ENCODE data around the gene COL28A1. TPM values are rescaled to one million over a fixed set of nuclear protein-coding genes. Genes with fewer than 3 reads are reported as not detected.

The COL28A1 gene
- total RNA-seq, 5 donors from 2014 or later (not counting 1 experiment from before 2014, with no cell fraction given) = 0.09 to 0.23 (median 0.19) TPM; not detected in 1

- H3K9me3 Mint-ChIP-seq = no peaks in the 10 kb centered on the region
- no peaks in the 10 kb centered on the region for H3K36me3 ChIP-seq (ENCODE audit: control insufficient read depth in 2 of 2, extremely low read depth in 1 of 2, insufficient read depth in 1 of 2, low read length in 1 of 2)
- no peak overlapping the region for H3K27ac Mint-ChIP-seq
- no peaks in the 10 kb centered on the region for H3K27me3 ChIP-seq (replicated peaks in 1 of 2; ENCODE audit: control insufficient read depth in 2 of 2, extremely low read depth in 1 of 2, insufficient read depth in 2 of 2, low read length in 1 of 2)
- H3K4me3 Mint-ChIP-seq = no peak overlapping the region
- H3K4me3 ChIP-seq (ENCODE audit: control insufficient read depth in 1 of 2, extremely low read depth in 1 of 2, low read length in 1 of 2) = no peak overlapping the region
- H3K27me3 Mint-ChIP-seq = peaks cover 0 to 3% of the 10 kb centered on the region in 2 donors
- H3K4me1 Mint-ChIP-seq = no peaks in the 10 kb centered on the region
- DNase-seq (no peak), ATAC-seq (replicated peaks in 1 of 4) (no peak)
- H3K27ac ChIP-seq (ENCODE audit: low read length) = no peak overlapping the region
- H3K4me1 ChIP-seq (ENCODE audit: control insufficient read depth in 1 of 2, extremely low read depth in 1 of 2, insufficient read depth in 2 of 2, low read length in 2 of 2) = no peaks in the 10 kb centered on the region
- H3K36me3 Mint-ChIP-seq = no peaks in the 10 kb centered on the region
- POLR2A ChIA-PET = interaction anchor here in 1 of 2 donors (0.6 kb wide), 1 partner anchor 306 kb away, joined by 3 read pairs; no protein-coding TSS in a partner anchor
- CTCF ChIA-PET = interaction anchor here in 1 of 2 donors (0.5 kb wide), 1 partner anchor 158 kb away, joined by 3 read pairs; no protein-coding TSS in a partner anchor
- no peaks in the 10 kb centered on the region for H3K9me3 ChIP-seq
- 94% methylated on average over 2 of the region's 4 CpGs for WGBS (ENCODE audit: insufficient coverage)
These were observed 22.6 kb downstream of the COL28A1 start for GRCh38 chr7:7512861-7513597.

- Histone ChIP-seq H3K27ac (ENCODE audit: low read length) (no peak overlapping the region), H3K4me3 (ENCODE audit: control insufficient read depth in 1 of 2, extremely low read depth in 1 of 2, low read length in 1 of 2) (no peak overlapping the region), H3K4me1 (ENCODE audit: control insufficient read depth in 1 of 2, extremely low read depth in 1 of 2, insufficient read depth in 2 of 2, low read length in 2 of 2) (no peaks in the 10 kb centered on the region), H3K27me3 (replicated peaks in 1 of 2; ENCODE audit: control insufficient read depth in 2 of 2, extremely low read depth in 1 of 2, insufficient read depth in 2 of 2, low read length in 1 of 2) (no peaks in the 10 kb centered on the region), H3K36me3 (ENCODE audit: control insufficient read depth in 2 of 2, extremely low read depth in 1 of 2, insufficient read depth in 1 of 2, low read length in 1 of 2) (no peaks in the 10 kb centered on the region), H3K9me3 (no peaks in the 10 kb centered on the region)
- ChIA-PET CTCF (no interaction called here), POLR2A (no interaction called here)
- Mint-ChIP-seq H3K4me3 (no peak overlapping the region), H3K4me1 (no peaks in the 10 kb centered on the region), H3K27me3 (peaks cover 0 to 2% of the 10 kb centered on the region in 2 donors), H3K27ac (no peak overlapping the region), H3K9me3 (no peaks in the 10 kb centered on the region), H3K36me3 (no peaks in the 10 kb centered on the region)
- ATAC-seq (replicated peaks in 1 of 4) (no peak), DNase-seq (no peak)
- no CpG with 5 or more reads among the region's 3 CpGs for WGBS (ENCODE audit: insufficient coverage)
These were observed 24.9 kb downstream of the COL28A1 start for GRCh38 chr7:7510794-7511193.

- WGBS (ENCODE audit: insufficient coverage) = 100% methylated on average over 1 of the region's 6 CpGs
- no peaks in the 10 kb centered on the region for H3K9me3 ChIP-seq
- DNase-seq (no peak), ATAC-seq (replicated peaks in 1 of 4) (no peak)
- Mint-ChIP-seq H3K4me1 (no peaks in the 10 kb centered on the region), H3K27ac (no peak overlapping the region), H3K9me3 (no peaks in the 10 kb centered on the region), H3K36me3 (no peaks in the 10 kb centered on the region), H3K4me3 (no peak overlapping the region), H3K27me3 (no peaks in the 10 kb centered on the region)
- H3K27me3 ChIP-seq (replicated peaks in 1 of 2; ENCODE audit: control insufficient read depth in 2 of 2, extremely low read depth in 1 of 2, insufficient read depth in 2 of 2, low read length in 1 of 2) = no peaks in the 10 kb centered on the region
- CTCF ChIA-PET = no interaction called here
- no peak overlapping the region for H3K4me3 ChIP-seq (ENCODE audit: control insufficient read depth in 1 of 2, extremely low read depth in 1 of 2, low read length in 1 of 2)
- POLR2A ChIA-PET = no interaction called here
- no peaks in the 10 kb centered on the region for H3K4me1 ChIP-seq (ENCODE audit: control insufficient read depth in 1 of 2, extremely low read depth in 1 of 2, insufficient read depth in 2 of 2, low read length in 2 of 2)
- no peak overlapping the region for H3K27ac ChIP-seq (ENCODE audit: low read length)
- no peaks in the 10 kb centered on the region for H3K36me3 ChIP-seq (ENCODE audit: control insufficient read depth in 2 of 2, extremely low read depth in 1 of 2, insufficient read depth in 1 of 2, low read length in 1 of 2)
These were observed 29.8 kb downstream of the COL28A1 start for GRCh38 chr7:7505915-7506314.

GRCh38 chr7:7504910-7505704 is 30.6 kb downstream of the COL28A1 start:
- Histone ChIP-seq H3K36me3 (ENCODE audit: control insufficient read depth in 2 of 2, extremely low read depth in 1 of 2, insufficient read depth in 1 of 2, low read length in 1 of 2) (no peaks in the 10 kb centered on the region), H3K27ac (ENCODE audit: low read length) (no peak overlapping the region), H3K27me3 (replicated peaks in 1 of 2; ENCODE audit: control insufficient read depth in 2 of 2, extremely low read depth in 1 of 2, insufficient read depth in 2 of 2, low read length in 1 of 2) (no peaks in the 10 kb centered on the region), H3K4me1 (ENCODE audit: control insufficient read depth in 1 of 2, extremely low read depth in 1 of 2, insufficient read depth in 2 of 2, low read length in 2 of 2) (no peaks in the 10 kb centered on the region), H3K4me3 (ENCODE audit: control insufficient read depth in 1 of 2, extremely low read depth in 1 of 2, low read length in 1 of 2) (no peak overlapping the region), H3K9me3 (no peaks in the 10 kb centered on the region)
- Mint-ChIP-seq H3K36me3 (no peaks in the 10 kb centered on the region), H3K4me3 (no peak overlapping the region), H3K27ac (no peak overlapping the region), H3K27me3 (no peaks in the 10 kb centered on the region), H3K9me3 (no peaks in the 10 kb centered on the region), H3K4me1 (no peaks in the 10 kb centered on the region)
- ChIA-PET POLR2A (no interaction called here), CTCF (no interaction called here)
- WGBS (ENCODE audit: insufficient coverage) = no CpG with 5 or more reads among the region's 3 CpGs
- no peak for ATAC-seq (replicated peaks in 1 of 4)
- no peak for DNase-seq

GRCh38 chr7:7499892-7500291 is 35.8 kb downstream of the COL28A1 start:
- no peak overlapping the region for H3K4me3 ChIP-seq (ENCODE audit: control insufficient read depth in 1 of 2, extremely low read depth in 1 of 2, low read length in 1 of 2)
- H3K4me1 ChIP-seq (ENCODE audit: control insufficient read depth in 1 of 2, extremely low read depth in 1 of 2, insufficient read depth in 2 of 2, low read length in 2 of 2) = no peaks in the 10 kb centered on the region
- no peaks in the 10 kb centered on the region for H3K27me3 Mint-ChIP-seq
- no peak overlapping the region for H3K27ac Mint-ChIP-seq
- no peak overlapping the region for H3K27ac ChIP-seq (ENCODE audit: low read length)
- H3K9me3 Mint-ChIP-seq = no peaks in the 10 kb centered on the region
- ATAC-seq (replicated peaks in 1 of 4) = no peak
- H3K36me3 ChIP-seq (ENCODE audit: control insufficient read depth in 2 of 2, extremely low read depth in 1 of 2, insufficient read depth in 1 of 2, low read length in 1 of 2) = no peaks in the 10 kb centered on the region
- ChIA-PET CTCF (no interaction called here), POLR2A (no interaction called here)
- H3K4me1 Mint-ChIP-seq = no peaks in the 10 kb centered on the region
- H3K9me3 ChIP-seq = no peaks in the 10 kb centered on the region
- no peak for DNase-seq
- no CpG with 5 or more reads among the region's 2 CpGs for WGBS (ENCODE audit: insufficient coverage)
- no peak overlapping the region for H3K4me3 Mint-ChIP-seq
- H3K27me3 ChIP-seq (replicated peaks in 1 of 2; ENCODE audit: control insufficient read depth in 2 of 2, extremely low read depth in 1 of 2, insufficient read depth in 2 of 2, low read length in 1 of 2) = no peaks in the 10 kb centered on the region
- H3K36me3 Mint-ChIP-seq = no peaks in the 10 kb centered on the region

GRCh38 chr7:7498856-7499255 is 36.8 kb downstream of the COL28A1 start:
- no peak overlapping the region for H3K27ac Mint-ChIP-seq
- POLR2A ChIA-PET = no interaction called here
- WGBS (ENCODE audit: insufficient coverage) = 100% methylated on average over 1 of the region's 6 CpGs

More at GRCh38 chr7:7498856-7499255, 36.8 kb downstream of the COL28A1 start:
- CTCF ChIA-PET = no interaction called here
- no peak overlapping the region for H3K27ac ChIP-seq (ENCODE audit: low read length)
- ATAC-seq (replicated peaks in 1 of 4) = no peak
- DNase-seq = no peak
- no peaks in the 10 kb centered on the region for H3K27me3 ChIP-seq (replicated peaks in 1 of 2; ENCODE audit: control insufficient read depth in 2 of 2, extremely low read depth in 1 of 2, insufficient read depth in 2 of 2, low read length in 1 of 2)
- no peaks in the 10 kb centered on the region for H3K36me3 ChIP-seq (ENCODE audit: control insufficient read depth in 2 of 2, extremely low read depth in 1 of 2, insufficient read depth in 1 of 2, low read length in 1 of 2)
- H3K36me3 Mint-ChIP-seq = no peaks in the 10 kb centered on the region
- no peak overlapping the region for H3K4me3 ChIP-seq (ENCODE audit: control insufficient read depth in 1 of 2, extremely low read depth in 1 of 2, low read length in 1 of 2)
- no peaks in the 10 kb centered on the region for H3K9me3 ChIP-seq
- H3K27me3 Mint-ChIP-seq = no peaks in the 10 kb centered on the region
- no peaks in the 10 kb centered on the region for H3K4me1 ChIP-seq (ENCODE audit: control insufficient read depth in 1 of 2, extremely low read depth in 1 of 2, insufficient read depth in 2 of 2, low read length in 2 of 2)
- H3K4me3 Mint-ChIP-seq = no peak overlapping the region
- H3K9me3 Mint-ChIP-seq = no peaks in the 10 kb centered on the region
- no peaks in the 10 kb centered on the region for H3K4me1 Mint-ChIP-seq

Data from T-cell (primary cell).